SKM-1 (cell line): ENCODE results near the gene HERC3.

ENCODE experiments used
- DNase-seq: peaks from one replicate; lab custom pipeline; 2025; ENCODE audit not compliant: unreplicated experiment; lab: John Stamatoyannopoulos, UW

HERC3 gene

GRCh38 chr4:88713782-88714181 lies 121.5 kb downstream of the HERC3 start:
- no peak for DNase-seq

DNA sequence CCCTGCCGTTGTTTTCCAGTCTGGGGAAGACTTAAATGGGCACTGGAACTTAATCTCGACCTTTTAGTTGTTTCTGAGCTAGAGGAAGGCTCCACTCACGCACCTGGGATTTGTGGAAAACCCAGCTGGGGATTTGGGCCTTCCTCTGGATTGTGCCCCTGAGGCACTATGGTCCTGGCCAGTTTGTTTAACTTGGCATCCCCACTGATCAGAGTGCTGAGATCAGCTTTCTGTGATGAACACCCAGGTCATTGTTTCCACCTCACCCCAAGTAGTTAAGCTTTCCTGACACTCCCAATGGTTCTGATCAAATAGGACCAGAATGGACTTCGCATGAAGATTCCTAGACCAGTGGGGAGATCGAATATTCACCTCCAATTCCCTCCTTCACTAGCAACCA lies 125.8 kb downstream of the HERC3 start:
- no peak for DNase-seq

GRCh38 chr4:88719381-88719780 lies 127.1 kb downstream of the HERC3 start:
- DNase-seq = no peak

- DNase-seq = no peak
Measured at GRCh38 chr4:88720451-88721428, 128.5 kb downstream of the HERC3 start.

DNA sequence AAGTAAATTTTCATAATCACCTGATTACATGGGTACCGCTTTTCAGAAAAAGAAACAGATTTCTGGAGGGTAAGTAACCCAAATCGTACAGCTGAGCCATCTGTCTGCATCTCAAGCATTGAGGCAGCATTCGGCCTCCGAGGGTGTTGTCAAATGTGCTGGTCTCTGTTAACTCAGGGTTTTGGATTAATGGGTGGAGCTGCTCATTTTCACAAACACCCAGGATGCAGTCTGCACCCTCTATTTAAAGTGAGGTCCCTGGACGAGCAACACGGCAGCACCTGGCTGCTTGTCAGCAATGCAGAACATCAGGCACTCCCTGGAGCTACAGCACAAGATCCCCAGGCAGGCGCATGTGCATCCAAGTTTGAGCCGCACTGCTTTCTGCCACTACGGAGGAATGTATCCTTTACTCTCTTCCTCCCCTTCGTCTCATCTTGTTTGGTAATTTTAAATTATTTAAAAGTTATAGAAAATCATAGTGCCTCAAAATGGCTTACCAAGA lies 130.0 kb downstream of the HERC3 start:
- DNase-seq = no peak

DNA sequence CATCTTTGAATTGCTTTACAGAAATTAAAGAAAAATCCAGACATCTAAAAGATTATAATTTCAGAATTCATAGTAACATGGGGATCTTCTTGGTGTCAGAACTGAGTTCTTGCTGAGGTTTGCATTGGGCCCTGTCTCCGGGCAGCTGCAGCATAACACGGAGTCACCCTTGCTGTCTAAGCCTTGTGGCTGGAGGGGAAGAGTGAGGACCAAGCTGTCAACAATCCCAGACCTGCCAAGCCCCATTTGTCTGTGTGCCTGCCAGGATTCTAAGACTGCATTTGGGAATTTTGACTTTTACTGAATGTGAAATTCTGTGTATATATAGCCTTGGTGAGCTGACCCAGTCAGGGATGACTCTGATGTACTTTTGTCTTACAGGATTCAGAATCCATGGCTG lies 130.5 kb downstream of the HERC3 start:
- DNase-seq = no peak

- DNase-seq = no peak
Measured at GRCh38 chr4:88724406-88724805, 132.1 kb downstream of the HERC3 start.

- no peak for DNase-seq
Measured at GRCh38 chr4:88725143-88725542, 132.9 kb downstream of the HERC3 start.

GRCh38 chr4:88725986-88726385 lies 133.7 kb downstream of the HERC3 start:
- no peak for DNase-seq

DNA sequence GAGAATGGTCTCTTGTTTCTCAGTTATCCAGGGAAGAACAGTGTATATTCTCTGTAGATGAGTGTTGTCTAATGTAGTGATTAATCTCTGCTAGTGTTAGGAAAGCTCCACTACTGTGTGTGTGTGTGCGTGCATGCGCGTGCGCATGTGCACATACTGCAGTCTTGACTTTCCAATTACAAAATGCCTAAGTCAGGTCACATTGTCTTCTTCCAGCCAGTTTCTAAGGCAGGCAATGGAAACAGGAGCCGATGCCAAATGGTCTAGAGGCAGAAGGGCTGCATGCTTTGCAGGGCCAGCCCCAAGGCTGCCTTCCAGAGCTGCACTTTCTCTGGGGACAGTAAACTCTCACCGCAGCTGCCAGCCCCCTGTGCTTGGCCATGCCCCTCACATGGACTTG lies 135.9 kb downstream of the HERC3 start:
- DNase-seq = no peak

DNA sequence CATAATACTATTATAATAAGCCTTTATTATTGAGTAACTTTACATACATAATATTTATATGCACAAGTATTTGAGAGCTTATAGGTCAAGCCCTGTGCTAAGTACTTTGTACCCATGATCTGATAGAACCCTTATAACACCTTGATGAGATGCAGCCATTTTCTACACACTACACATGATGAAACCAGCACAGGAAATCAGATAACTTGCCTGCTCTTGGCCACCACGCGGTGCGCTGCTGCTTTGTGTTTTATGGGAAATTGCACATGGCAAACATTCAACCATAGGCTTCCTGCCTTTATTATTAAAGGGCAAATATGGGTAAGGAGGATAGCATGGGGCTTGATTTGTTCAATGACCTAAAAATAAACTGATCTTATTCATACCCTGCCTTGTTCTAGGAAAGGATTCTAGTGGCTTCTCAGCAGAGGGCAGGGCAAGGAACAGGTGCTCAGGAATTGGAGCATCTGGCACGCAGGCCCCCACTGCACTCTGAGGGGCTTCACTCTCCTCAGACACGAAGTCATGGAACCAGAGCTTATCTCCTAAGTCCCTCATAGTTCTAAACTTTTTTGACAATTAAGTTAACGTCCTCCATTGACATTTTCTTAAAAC lies 137.0 kb downstream of the HERC3 start:
- DNase-seq = no peak

DNA sequence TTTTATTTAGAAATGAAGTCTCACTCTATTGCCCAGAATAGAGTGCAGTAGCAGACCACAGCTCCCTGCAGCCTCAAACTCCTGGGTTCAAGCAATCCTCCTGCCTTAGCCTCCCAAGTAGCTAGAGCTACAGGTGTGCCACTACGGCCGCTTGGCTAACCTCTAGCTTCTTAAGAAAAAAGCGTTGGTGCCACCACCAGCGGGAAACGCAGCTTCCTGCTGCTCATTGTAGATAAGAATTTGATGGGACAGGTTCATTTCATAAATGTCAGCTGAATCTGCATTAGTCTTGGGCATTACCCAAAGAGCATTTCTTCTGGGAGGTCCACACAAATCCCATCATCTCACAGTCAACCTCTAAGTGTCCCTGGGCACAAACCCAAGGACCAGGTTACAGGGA lies 138.5 kb downstream of the HERC3 start:
- no peak for DNase-seq

DNA sequence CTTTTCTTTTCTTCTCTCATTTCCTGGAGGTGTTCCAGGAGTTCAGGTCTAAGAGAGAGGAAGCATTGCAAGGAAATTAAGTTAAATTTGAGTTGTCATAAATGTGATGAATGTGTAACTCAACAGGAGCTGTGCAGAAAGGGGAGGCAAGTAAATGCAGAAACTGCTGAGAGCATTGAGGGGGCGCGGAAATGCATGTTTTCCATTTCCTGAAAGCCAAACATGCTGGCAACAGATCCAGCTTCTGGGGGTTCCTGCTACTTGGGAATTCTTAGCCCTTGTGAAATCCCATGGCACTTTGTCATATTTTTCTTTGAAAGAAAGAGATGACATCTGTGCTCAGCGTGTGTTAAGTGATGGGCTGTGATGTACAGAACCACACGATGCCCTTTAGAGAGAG lies 139.1 kb downstream of the HERC3 start:
- DNase-seq = no peak

DNA sequence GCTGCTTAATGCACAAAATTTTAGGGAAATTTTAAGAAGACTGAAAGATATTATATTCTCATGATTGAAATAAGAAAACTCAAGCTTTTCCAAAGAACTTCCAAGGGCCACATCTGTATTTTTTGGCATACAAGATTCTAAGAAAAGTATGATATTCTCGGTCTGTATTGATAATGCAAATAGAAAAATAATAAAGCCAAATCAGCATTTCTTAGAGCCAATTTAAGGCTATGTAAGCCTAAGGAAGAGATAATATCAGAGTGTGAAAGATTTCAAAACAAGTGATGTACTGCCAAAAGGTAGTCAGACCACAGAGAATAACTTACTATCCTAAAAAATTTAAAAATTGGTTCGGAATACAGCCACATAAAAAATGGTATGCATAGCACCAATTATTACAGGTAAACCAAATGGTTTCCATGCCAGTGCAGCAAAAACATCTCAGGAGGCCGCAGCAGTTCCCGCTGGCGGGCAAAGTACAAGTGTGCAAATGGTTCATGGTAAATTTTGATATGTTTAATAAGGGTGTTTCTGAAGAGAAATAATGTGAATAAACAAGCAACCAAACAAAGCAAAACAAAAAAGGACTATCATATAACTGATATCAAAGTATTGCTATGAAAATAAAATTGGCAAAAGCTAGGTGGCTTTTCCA lies 140.6 kb downstream of the HERC3 start:
- no peak for DNase-seq

- DNase-seq = no peak
Measured at GRCh38 chr4:88734403-88734949, 142.2 kb downstream of the HERC3 start.

DNA sequence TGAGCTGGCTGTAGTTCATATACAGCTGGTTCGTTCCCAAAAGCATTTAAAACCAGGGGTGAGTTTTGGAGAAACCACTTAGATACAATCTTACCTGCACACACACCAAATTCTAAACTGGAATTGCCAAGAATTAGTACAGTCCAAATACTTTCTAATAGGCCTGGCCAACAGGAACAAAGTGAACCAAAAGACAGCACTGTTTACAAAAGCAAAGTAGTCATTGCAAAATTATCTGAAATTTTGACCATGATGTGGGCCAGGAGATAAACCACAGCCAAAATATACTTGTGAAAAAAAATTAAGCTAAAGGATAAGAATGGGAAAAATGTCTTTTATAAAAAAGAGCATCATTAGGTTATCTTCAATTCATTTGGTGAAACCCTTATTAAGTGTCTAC lies 143.3 kb downstream of the HERC3 start:
- DNase-seq = no peak

DNA sequence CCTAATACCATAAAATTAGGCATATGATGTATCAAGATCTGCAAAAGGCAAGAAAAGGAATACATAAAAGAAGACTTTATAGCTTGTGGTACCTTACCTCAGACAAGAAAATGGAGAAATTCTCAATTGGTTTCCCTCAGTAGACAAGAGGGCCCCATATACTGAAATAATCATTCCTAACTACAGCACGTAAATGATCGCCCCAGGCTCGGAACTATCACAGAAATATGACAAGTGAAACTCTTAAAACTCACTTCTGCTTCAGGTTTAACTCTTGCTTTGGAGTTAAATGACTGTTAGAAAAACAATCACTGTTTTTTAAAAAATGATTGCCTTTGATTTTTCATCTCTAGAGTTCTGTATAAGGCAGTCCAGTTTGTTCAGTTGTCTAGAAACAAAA lies 144.0 kb downstream of the HERC3 start:
- DNase-seq = no peak

DNA sequence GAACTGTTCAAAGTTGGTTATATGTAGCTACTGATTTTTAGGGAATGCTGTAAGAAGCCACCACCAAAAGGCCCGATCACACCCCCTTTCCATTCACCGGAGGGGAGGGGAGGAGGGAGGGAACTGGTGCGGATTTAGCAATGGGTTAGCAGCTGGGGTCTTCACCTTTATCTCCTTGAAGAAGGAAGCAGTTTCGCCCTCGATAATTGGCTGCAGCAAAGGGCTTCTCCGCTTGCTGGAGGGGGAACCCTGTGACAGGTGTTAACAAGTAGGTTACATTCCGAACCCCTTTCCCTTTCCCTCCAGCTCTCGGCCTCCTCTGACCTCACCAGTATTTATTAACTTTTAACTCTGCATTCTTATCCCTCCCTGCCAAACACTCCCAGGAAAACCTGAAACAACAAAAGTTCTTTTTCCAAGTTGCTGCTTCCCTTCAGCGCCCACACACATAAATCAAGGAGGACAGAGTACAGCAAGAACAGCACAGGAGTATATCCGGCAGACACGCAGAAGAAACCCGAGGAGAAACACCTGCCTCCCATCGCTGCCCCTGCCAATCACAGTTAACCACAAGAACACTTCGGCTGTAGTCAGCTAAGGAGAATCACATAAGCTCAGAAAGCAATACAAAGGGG lies 145.1 kb downstream of the HERC3 start:
- DNase-seq = no peak

- no peak for DNase-seq
Measured at GRCh38 chr4:88738180-88738579, 145.9 kb downstream of the HERC3 start.

DNA sequence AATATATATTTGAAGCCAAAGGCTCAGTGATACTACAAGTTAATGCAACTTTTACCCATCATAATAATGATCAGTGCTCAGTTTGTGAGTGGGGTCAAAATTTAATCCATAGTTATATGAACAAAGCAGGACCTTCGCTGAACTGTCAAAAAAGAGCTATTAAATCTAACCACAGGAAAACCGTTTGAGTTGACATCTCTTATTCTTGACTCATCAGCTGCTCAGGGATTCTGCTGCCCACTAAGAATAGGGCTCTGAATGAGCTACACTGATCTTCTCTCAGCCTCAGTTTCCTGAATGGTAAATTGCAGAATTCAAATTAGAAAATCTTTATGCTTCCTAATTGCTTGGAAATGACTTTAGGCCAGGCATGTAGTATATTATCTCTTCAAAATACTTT lies 150.3 kb downstream of the HERC3 start:
- DNase-seq = no peak

- DNase-seq = no peak
Measured at GRCh38 chr4:88743696-88744095, 151.4 kb downstream of the HERC3 start.
